CD4-positive, alpha-beta T cell treated with Interleukin-6 for 4 hours (primary cell): Measurements from ENCODE around the gene CCDC120.
A peak's percentile ranks its signal among the peaks of the same experiment; 100 is the strongest.

Experiments
- DNase-seq: peaks from one replicate; pipeline ENCODE4 v3.0.0-alpha.2; 2020; ENCODE audit warnings: mixed read lengths

Gene CCDC120

GRCh38 chrX:49102190-49102589 is 43.4 kb downstream of the CCDC120 start:
- DNase-seq: no peak

GRCh38 chrX:49103637-49104036 is 44.8 kb downstream of the CCDC120 start:
- DNase-seq: no peak

- no peak for DNase-seq
Observed at GRCh38 chrX:49106296-49106695, 47.5 kb downstream of the CCDC120 start.

- peak; percentile 10 for DNase-seq
Observed at GRCh38 chrX:49106930-49107329, 48.1 kb downstream of the CCDC120 start.

GRCh38 chrX:49108641-49109040 is 49.8 kb downstream of the CCDC120 start:
- DNase-seq: no peak

GRCh38 chrX:49110417-49110816 is 51.6 kb downstream of the CCDC120 start:
- no peak for DNase-seq

GRCh38 chrX:49111791-49112190 is 53.0 kb downstream of the CCDC120 start:
- DNase-seq: no peak

- no peak for DNase-seq
Observed at GRCh38 chrX:49116076-49116475, 57.3 kb downstream of the CCDC120 start.

GRCh38 chrX:49116716-49117115 is 57.9 kb downstream of the CCDC120 start:
- no peak for DNase-seq

- no peak for DNase-seq
Observed at GRCh38 chrX:49117581-49117980, 58.8 kb downstream of the CCDC120 start.
